ENCODE measurements around the gene ANGPT4.
"Not testable (repeated sequence)": the region's sequence is repeated elsewhere in the genome, so short reads cannot be mapped to it uniquely, and the experiment has no call there.

DNA sequence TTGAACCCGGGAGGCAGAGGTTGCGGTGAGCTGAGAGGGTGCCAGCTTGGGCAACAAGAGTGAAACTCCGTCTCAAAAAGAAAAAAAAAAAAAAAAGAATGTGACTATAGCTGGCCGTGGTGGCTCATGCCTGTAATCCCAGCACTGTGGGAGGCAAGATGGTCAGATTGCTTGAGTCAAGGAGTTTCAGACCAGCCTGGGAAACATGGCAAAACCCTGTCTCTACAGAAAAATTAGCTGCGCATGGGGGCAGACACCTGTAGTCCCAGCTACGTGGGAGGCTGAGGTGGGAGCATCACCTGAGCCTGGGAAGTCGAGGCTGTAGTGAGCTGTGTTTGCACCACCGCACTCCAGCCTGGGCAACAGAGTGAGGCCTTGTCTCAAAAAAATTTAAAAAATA lies 88.2 kb downstream of the ANGPT4 start:
- not testable (repeated sequence) for TF ChIP-seq POLR2A (IDR thresholded peaks at IDR 0.05; ENCODE audit: low read depth, low read length); PAX5 (IDR thresholded peaks at IDR 0.05; ENCODE audit: insufficient read depth, low read length, severe bottlenecking); TAF1 (IDR thresholded peaks at IDR 0.05; ENCODE audit: low read depth, low read length); POLR2AphosphoS5 (IDR thresholded peaks at IDR 0.05; ENCODE audit: low read depth, low read length)
